GM23338 (cell line): ENCODE data around the gene DCDC1.

Experiments used
- CREB1 ChIP-seq: fragments of 250-450 bp; sonication (Bioruptor Pico); IDR thresholded peaks from 2 replicates; pipeline ENCODE4 v1.5.0; 2020; ENCODE audit warnings: low read depth, mild to moderate bottlenecking, moderate library complexity
- EZH2 ChIP-seq: fragments of 200-600 bp; sonication (generic); IDR thresholded peaks from one replicate; pipeline ENCODE4 v1.8.0; 2017; ENCODE audit warnings: antibody characterized with exemption, mild to moderate bottlenecking, low read depth; ENCODE audit not compliant: unreplicated experiment
- EZH2phosphoT487 ChIP-seq: fragments of 200-600 bp; sonication (generic); IDR thresholded peaks from one replicate; pipeline ENCODE4 v1.8.1; 2018; ENCODE audit warnings: antibody characterized with exemption; ENCODE audit not compliant: unreplicated experiment
- JUNB ChIP-seq: IDR thresholded peaks from one replicate; pipeline ENCODE4 v1.6.1; 2016; ENCODE audit warnings: antibody characterized with exemption; ENCODE audit not compliant: unreplicated experiment
- NANOG ChIP-seq: IDR thresholded peaks from 2 replicates; pipeline ENCODE4 v1.6.1; 2016; ENCODE audit warnings: antibody characterized with exemption, borderline replicate concordance
- POLR2AphosphoS5 ChIP-seq: IDR thresholded peaks from 2 replicates; pipeline ENCODE4 v1.6.1; 2016; ENCODE audit warnings: antibody characterized with exemption, low read depth
- ZNF114 ChIP-seq: fragments of 250-450 bp; sonication (Bioruptor Pico); IDR thresholded peaks from 2 replicates; pipeline ENCODE4 v1.5.0; 2020; ENCODE audit warnings: mild to moderate bottlenecking, moderate library complexity
- ZNF331 ChIP-seq: fragments of 250-450 bp; sonication (Bioruptor Pico); IDR thresholded peaks from 2 replicates; pipeline ENCODE4 v1.5.0; 2020; ENCODE audit warnings: low read depth, mild to moderate bottlenecking, moderate library complexity
- TF ChIP-seq, protein P1 (sequence below), 2 experiments: fragments of 200-600 bp in 1 of 2; sonication (generic) in 1 of 2; conservative IDR thresholded peaks; 2 replicates each; pipeline versions ENCODE4 v1.5.1 to v1.6.1; 2016 to 2017; ENCODE audit warnings: antibody characterized with exemption in 2 of 2, low read depth in 2 of 2, mild to moderate bottlenecking in 2 of 2, moderate library complexity in 1 of 2
- TF ChIP-seq, protein P2 (sequence below): IDR thresholded peaks from one replicate; pipeline ENCODE4 v1.6.1; 2018; ENCODE audit warnings: antibody characterized with exemption; ENCODE audit not compliant: unreplicated experiment
- TF ChIP-seq, protein P3 (sequence below): IDR thresholded peaks from 2 replicates; pipeline ENCODE4 v1.6.1; 2016; ENCODE audit warnings: antibody characterized with exemption

DNA sequence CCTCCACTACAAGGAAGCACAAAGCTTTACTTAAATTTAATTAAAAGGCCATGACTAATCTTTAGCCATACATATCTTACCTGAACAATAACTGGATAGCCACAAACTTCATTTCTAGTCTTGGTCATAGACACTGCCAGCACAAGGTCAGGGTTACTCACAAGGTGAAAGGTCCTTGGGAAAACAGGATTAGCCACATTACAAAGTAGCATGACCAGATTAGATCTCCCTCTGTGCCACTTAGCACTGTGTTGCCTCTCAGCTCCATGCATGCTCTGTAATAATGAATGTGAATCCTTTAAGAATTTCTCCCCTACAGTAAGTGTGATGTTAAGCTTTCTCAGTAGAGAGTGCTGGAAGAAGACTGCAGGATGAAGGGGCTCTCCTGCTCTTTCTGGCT is 458.3 kb downstream of the DCDC1 start:
- TF ChIP-seq JUNB (no peak), EZH2phosphoT487 (no peak), EZH2 (no peak), POLR2AphosphoS5 (no peak), NANOG (no peak), CREB1 (CRISPR knock-in tag) (no peak), ZNF114 (CRISPR knock-in tag) (no peak), ZNF331 (no peak)
- TF ChIP-seq, protein P1, sequence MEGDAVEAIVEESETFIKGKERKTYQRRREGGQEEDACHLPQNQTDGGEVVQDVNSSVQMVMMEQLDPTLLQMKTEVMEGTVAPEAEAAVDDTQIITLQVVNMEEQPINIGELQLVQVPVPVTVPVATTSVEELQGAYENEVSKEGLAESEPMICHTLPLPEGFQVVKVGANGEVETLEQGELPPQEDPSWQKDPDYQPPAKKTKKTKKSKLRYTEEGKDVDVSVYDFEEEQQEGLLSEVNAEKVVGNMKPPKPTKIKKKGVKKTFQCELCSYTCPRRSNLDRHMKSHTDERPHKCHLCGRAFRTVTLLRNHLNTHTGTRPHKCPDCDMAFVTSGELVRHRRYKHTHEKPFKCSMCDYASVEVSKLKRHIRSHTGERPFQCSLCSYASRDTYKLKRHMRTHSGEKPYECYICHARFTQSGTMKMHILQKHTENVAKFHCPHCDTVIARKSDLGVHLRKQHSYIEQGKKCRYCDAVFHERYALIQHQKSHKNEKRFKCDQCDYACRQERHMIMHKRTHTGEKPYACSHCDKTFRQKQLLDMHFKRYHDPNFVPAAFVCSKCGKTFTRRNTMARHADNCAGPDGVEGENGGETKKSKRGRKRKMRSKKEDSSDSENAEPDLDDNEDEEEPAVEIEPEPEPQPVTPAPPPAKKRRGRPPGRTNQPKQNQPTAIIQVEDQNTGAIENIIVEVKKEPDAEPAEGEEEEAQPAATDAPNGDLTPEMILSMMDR (conservative IDR thresholded peaks at IDR 0.05; ENCODE audit: low read depth in 2 of 2), result no peak
- TF ChIP-seq, protein P2, sequence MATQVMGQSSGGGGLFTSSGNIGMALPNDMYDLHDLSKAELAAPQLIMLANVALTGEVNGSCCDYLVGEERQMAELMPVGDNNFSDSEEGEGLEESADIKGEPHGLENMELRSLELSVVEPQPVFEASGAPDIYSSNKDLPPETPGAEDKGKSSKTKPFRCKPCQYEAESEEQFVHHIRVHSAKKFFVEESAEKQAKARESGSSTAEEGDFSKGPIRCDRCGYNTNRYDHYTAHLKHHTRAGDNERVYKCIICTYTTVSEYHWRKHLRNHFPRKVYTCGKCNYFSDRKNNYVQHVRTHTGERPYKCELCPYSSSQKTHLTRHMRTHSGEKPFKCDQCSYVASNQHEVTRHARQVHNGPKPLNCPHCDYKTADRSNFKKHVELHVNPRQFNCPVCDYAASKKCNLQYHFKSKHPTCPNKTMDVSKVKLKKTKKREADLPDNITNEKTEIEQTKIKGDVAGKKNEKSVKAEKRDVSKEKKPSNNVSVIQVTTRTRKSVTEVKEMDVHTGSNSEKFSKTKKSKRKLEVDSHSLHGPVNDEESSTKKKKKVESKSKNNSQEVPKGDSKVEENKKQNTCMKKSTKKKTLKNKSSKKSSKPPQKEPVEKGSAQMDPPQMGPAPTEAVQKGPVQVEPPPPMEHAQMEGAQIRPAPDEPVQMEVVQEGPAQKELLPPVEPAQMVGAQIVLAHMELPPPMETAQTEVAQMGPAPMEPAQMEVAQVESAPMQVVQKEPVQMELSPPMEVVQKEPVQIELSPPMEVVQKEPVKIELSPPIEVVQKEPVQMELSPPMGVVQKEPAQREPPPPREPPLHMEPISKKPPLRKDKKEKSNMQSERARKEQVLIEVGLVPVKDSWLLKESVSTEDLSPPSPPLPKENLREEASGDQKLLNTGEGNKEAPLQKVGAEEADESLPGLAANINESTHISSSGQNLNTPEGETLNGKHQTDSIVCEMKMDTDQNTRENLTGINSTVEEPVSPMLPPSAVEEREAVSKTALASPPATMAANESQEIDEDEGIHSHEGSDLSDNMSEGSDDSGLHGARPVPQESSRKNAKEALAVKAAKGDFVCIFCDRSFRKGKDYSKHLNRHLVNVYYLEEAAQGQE, result no peak
- TF ChIP-seq, protein P3, sequence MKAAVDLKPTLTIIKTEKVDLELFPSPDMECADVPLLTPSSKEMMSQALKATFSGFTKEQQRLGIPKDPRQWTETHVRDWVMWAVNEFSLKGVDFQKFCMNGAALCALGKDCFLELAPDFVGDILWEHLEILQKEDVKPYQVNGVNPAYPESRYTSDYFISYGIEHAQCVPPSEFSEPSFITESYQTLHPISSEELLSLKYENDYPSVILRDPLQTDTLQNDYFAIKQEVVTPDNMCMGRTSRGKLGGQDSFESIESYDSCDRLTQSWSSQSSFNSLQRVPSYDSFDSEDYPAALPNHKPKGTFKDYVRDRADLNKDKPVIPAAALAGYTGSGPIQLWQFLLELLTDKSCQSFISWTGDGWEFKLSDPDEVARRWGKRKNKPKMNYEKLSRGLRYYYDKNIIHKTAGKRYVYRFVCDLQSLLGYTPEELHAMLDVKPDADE, result no peak
